DND-41 (cell line): Measurements from ENCODE around the gene CCDC74B.
"Not testable (repeated sequence)": the region's sequence is repeated elsewhere in the genome, so short reads cannot be mapped to it uniquely, and the experiment has no call there.

Experiments used
- ATAC-seq: fragments of 200-7000 bp; cut with Tn5 transposase; 3 replicates; pipeline ENCODE4 v1.9.1; 2021; ENCODE audit warnings: low read depth; ENCODE audit not compliant: insufficient read depth
- DNase-seq: peaks from one replicate; pipeline ENCODE4 v3.0.0-alpha.2; 2020
- H2AFZ ChIP-seq: 2 replicates; pipeline ENCODE4 v1.6.0; 2012; ENCODE audit warnings: low read depth, low read length
- H3K27ac ChIP-seq: 2 replicates; pipeline ENCODE4 v1.5.1; 2012; ENCODE audit warnings: low read length, inconsistent platforms
- H3K27me3 ChIP-seq: fragments of 200-600 bp; sonication (generic); 2 replicates; pipeline ENCODE4 v1.6.0; 2012; ENCODE audit warnings: low read length, mild to moderate bottlenecking, inconsistent platforms; ENCODE audit not compliant: insufficient read depth, poor library complexity
- H3K36me3 ChIP-seq: 2 replicates; pipeline ENCODE4 v1.5.1; 2012; ENCODE audit warnings: low read length, inconsistent platforms; ENCODE audit not compliant: insufficient read depth
- H3K4me1 ChIP-seq: 2 replicates; pipeline ENCODE4 v1.5.1; 2012; ENCODE audit warnings: mild to moderate bottlenecking, low read length; ENCODE audit not compliant: insufficient read depth
- H3K4me2 ChIP-seq: 2 replicates; pipeline ENCODE4 v1.6.0; 2012; ENCODE audit warnings: mild to moderate bottlenecking, moderate library complexity, low read length, inconsistent platforms; ENCODE audit not compliant: insufficient read depth
- H3K4me3 ChIP-seq, 2 experiments: fragments of 200-600 bp in 1 of 2; shearing (Covaris generic) in 1 of 2; 2 replicates each; pipeline ENCODE4 v1.5.1; 2012 to 2016; ENCODE audit warnings: inconsistent platforms in 2 of 2, low read length in 2 of 2, mild to moderate bottlenecking in 2 of 2, low read depth in 1 of 2, moderate library complexity in 1 of 2
- H3K79me2 ChIP-seq: 2 replicates; pipeline ENCODE4 v1.6.0; 2012; ENCODE audit warnings: low read length, inconsistent platforms; ENCODE audit not compliant: insufficient read depth
- H3K9ac ChIP-seq: 2 replicates; pipeline ENCODE4 v1.6.0; 2012; ENCODE audit warnings: low read depth, mild to moderate bottlenecking, inconsistent platforms, low read length, moderate library complexity
- H3K9me3 ChIP-seq: 2 replicates; pipeline ENCODE4 v1.5.1; 2012; ENCODE audit warnings: low read length, moderate library complexity, mild to moderate bottlenecking, inconsistent platforms; ENCODE audit not compliant: insufficient read depth, severe bottlenecking
- H4K20me1 ChIP-seq: 2 replicates; pipeline ENCODE4 v1.6.0; 2012; ENCODE audit warnings: low read length; ENCODE audit not compliant: insufficient read depth
- CTCF ChIP-seq: IDR thresholded peaks from 2 replicates; pipeline ENCODE4 v1.5.1; 2012; ENCODE audit warnings: borderline replicate concordance, low read length, moderate library complexity, mild to moderate bottlenecking; ENCODE audit not compliant: poor library complexity, severe bottlenecking; ENCODE audit errors: extremely low read depth
- EZH2 ChIP-seq: IDR thresholded peaks from 3 replicates; pipeline ENCODE4 v1.6.1; 2012; ENCODE audit warnings: borderline replicate concordance, low read depth, mild to moderate bottlenecking, moderate library complexity, low read length, inconsistent platforms; ENCODE audit not compliant: severe bottlenecking

The CCDC74B gene

GRCh38 chr2:130160131-130160530 is 15.2 kb upstream of the CCDC74B start:
- TF ChIP-seq CTCF (no peak), EZH2 (no peak)
- ATAC-seq (no peak), DNase-seq (no peak)
- H3K4me1 ChIP-seq: no peaks in the 10 kb centered on the region
- no peak overlapping the region for H3K4me3 ChIP-seq
- no peaks in the 10 kb centered on the region for H3K79me2 ChIP-seq
- H3K27me3 ChIP-seq: no peaks in the 10 kb centered on the region
- no peak overlapping the region for H3K27ac ChIP-seq
- no peak overlapping the region for H3K4me2 ChIP-seq
- H3K9me3 ChIP-seq: no peaks in the 10 kb centered on the region
- H4K20me1 ChIP-seq: peaks cover 23% of the 10 kb centered on the region; the same call in 1 of the 2 replicates
- H3K9ac ChIP-seq: no peak overlapping the region
- H2AFZ ChIP-seq: no peak overlapping the region
- H3K36me3 ChIP-seq: peaks cover 73% of the 10 kb centered on the region

GRCh38 chr2:130159376-130159775 is 14.5 kb upstream of the CCDC74B start:
- Histone ChIP-seq H3K36me3 (peaks cover 74% of the 10 kb centered on the region), H4K20me1 (peaks cover 23% of the 10 kb centered on the region; the same call in 1 of the 2 replicates)
- H3K4me2 ChIP-seq, ATAC-seq, H3K79me2 ChIP-seq, H3K4me1 ChIP-seq, H3K27me3 ChIP-seq, DNase-seq, H3K9ac ChIP-seq, H3K9me3 ChIP-seq, H2AFZ ChIP-seq, H3K4me3 ChIP-seq, H3K27ac ChIP-seq: not testable (repeated sequence)

GRCh38 chr2:130158631-130159030 is 13.7 kb upstream of the CCDC74B start:
- no peak for DNase-seq
- H3K27ac ChIP-seq: no peak overlapping the region
- H3K9ac ChIP-seq: no peak overlapping the region
- H3K9me3 ChIP-seq: no peaks in the 10 kb centered on the region
- ATAC-seq: no peak
- peaks cover 74% of the 10 kb centered on the region for H3K36me3 ChIP-seq
- no peaks in the 10 kb centered on the region for H3K79me2 ChIP-seq
- no peak for TF ChIP-seq CTCF
- H3K4me3 ChIP-seq: no peak overlapping the region
- H2AFZ ChIP-seq: no peak overlapping the region
- H3K27me3 ChIP-seq: no peaks in the 10 kb centered on the region
- no peak overlapping the region for H3K4me2 ChIP-seq
- no peaks in the 10 kb centered on the region for H3K4me1 ChIP-seq
- peaks cover 17% of the 10 kb centered on the region; the same call in 1 of the 2 replicates for H4K20me1 ChIP-seq

- Histone ChIP-seq H4K20me1 (peaks cover 15% of the 10 kb centered on the region; the same call in 1 of the 2 replicates), H3K36me3 (peaks cover 75% of the 10 kb centered on the region)
- H2AFZ ChIP-seq, H3K4me1 ChIP-seq, H3K79me2 ChIP-seq, ATAC-seq, H3K27me3 ChIP-seq, H3K27ac ChIP-seq, H3K4me2 ChIP-seq, DNase-seq, H3K4me3 ChIP-seq, H3K9ac ChIP-seq, H3K9me3 ChIP-seq: not testable (repeated sequence)
Observed at GRCh38 chr2:130157825-130158514, 13.1 kb upstream of the CCDC74B start.

GRCh38 chr2:130157354-130157753 is 12.4 kb upstream of the CCDC74B start:
- not testable (repeated sequence) for H3K4me3 ChIP-seq, H3K9me3 ChIP-seq, H3K9ac ChIP-seq, H3K27me3 ChIP-seq, DNase-seq, H3K27ac ChIP-seq, H3K79me2 ChIP-seq, H3K4me2 ChIP-seq, H3K4me1 ChIP-seq, H2AFZ ChIP-seq
- ATAC-seq: peak; percentile 29
- H4K20me1 ChIP-seq: 0 out of 2 replicates have a peak, but pooled peaks cover 12% of the 10 kb centered on the region
- H3K36me3 ChIP-seq: peaks cover 75% of the 10 kb centered on the region
